ENCODE measurements around the gene RBM12. TPM values are rescaled to one million over a fixed set of nuclear protein-coding genes. Genes with fewer than 3 reads are reported as not detected.

Gene RBM12
- total RNA-seq, 2 experiments from 2014 or later: 91.7 to 95.2 TPM

GRCh38 chr20:35669681-35670080 lies 5.0 kb upstream of the RBM12 start:
- no peak for ATAC-seq (ENCODE audit: poor library complexity)
- CTCF ChIA-PET: interaction anchor here (1.4 kb wide), 1 partner anchor 51 kb away, joined by 4 read pairs; no protein-coding TSS in a partner anchor
- H3K27ac Mint-ChIP-seq: no peak overlapping the region

DNA sequence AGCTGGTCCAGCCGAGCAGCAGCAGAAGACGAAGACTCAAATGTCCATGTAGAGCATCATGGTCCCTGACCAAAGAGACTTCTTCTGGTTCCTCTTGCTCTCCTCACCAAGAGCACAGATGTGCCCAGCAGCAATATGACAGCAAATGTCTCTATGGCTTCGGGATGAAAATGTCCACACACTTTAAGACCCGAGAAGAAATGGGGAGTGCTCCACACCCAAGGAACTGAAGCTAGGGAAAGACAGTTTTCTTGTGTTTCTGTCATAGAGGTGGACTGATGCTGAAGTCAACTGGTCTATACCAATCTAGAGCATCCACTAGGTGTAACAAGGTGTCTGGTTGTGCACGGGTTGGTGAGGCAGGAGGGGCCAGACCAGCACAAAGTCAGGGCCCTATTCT lies 4.5 kb upstream of the RBM12 start:
- CTCF ChIA-PET: interaction anchor here (1.1 kb wide), 1 partner anchor 19 kb away, joined by 3 read pairs; no protein-coding TSS in a partner anchor
- Mint-ChIP-seq H3K4me3 (no peak overlapping the region), H3K9me3 (no peaks in the 10 kb centered on the region), H3K4me1 (ENCODE audit: low read depth) (peaks cover 4% of the 10 kb centered on the region), H3K27me3 (no peaks in the 10 kb centered on the region), H3K36me3 (ENCODE audit: low read depth) (peaks cover 62% of the 10 kb centered on the region), H3K27ac (no peak overlapping the region)
- POLR2A ChIA-PET: interaction anchor here (0.6 to 1.0 kb wide), 2 partner anchors 73 to 104 kb away, joined by 3 to 4 read pairs; partner anchors contain the start of gene RBM39
- Histone ChIP-seq H3K27ac (ENCODE audit: low read depth in 1 of 2, low read length in 2 of 2) (no peak overlapping the region), H3K9me3 (ENCODE audit: control insufficient read depth in 1 of 2, insufficient read depth in 1 of 2, low read length in 2 of 2) (no peaks in the 10 kb centered on the region), H3K36me3 (ENCODE audit: insufficient read depth, low read length) (peaks cover 58% of the 10 kb centered on the region), H3K4me1 (ENCODE audit: insufficient read depth, low read length) (peaks cover 10% of the 10 kb centered on the region), H3K27me3 (ENCODE audit: control insufficient read depth in 1 of 2, insufficient read depth in 2 of 2, low read length in 2 of 2) (no peaks in the 10 kb centered on the region), H3K4me3 (ENCODE audit: low read length) (no peak overlapping the region)
- intact Hi-C loops (cut with DNase I, micrococcal nuclease): no loop called here
- DNase-seq (no peak), ATAC-seq (ENCODE audit: poor library complexity) (no peak)
- TF ChIP-seq, protein P1, sequence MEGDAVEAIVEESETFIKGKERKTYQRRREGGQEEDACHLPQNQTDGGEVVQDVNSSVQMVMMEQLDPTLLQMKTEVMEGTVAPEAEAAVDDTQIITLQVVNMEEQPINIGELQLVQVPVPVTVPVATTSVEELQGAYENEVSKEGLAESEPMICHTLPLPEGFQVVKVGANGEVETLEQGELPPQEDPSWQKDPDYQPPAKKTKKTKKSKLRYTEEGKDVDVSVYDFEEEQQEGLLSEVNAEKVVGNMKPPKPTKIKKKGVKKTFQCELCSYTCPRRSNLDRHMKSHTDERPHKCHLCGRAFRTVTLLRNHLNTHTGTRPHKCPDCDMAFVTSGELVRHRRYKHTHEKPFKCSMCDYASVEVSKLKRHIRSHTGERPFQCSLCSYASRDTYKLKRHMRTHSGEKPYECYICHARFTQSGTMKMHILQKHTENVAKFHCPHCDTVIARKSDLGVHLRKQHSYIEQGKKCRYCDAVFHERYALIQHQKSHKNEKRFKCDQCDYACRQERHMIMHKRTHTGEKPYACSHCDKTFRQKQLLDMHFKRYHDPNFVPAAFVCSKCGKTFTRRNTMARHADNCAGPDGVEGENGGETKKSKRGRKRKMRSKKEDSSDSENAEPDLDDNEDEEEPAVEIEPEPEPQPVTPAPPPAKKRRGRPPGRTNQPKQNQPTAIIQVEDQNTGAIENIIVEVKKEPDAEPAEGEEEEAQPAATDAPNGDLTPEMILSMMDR (IDR thresholded peaks at IDR 0.05): no peak

More at GRCh38 chr20:35669681-35670080, 5.0 kb upstream of the RBM12 start:
- Histone ChIP-seq H3K27ac (ENCODE audit: low read depth in 1 of 2, low read length in 2 of 2) (no peak overlapping the region), H3K4me3 (ENCODE audit: low read length) (no peak overlapping the region), H3K9me3 (ENCODE audit: control insufficient read depth in 1 of 2, insufficient read depth in 1 of 2, low read length in 2 of 2) (no peaks in the 10 kb centered on the region), H3K27me3 (ENCODE audit: control insufficient read depth in 1 of 2, insufficient read depth in 2 of 2, low read length in 2 of 2) (no peaks in the 10 kb centered on the region), H3K4me1 (ENCODE audit: insufficient read depth, low read length) (peaks cover 5% of the 10 kb centered on the region), H3K36me3 (ENCODE audit: insufficient read depth, low read length) (peaks cover 63% of the 10 kb centered on the region)
- H3K4me1 Mint-ChIP-seq (ENCODE audit: low read depth): peaks cover 4% of the 10 kb centered on the region
- TF ChIP-seq, protein P1 (IDR thresholded peaks at IDR 0.05): no peak
- no peak for DNase-seq
- H3K9me3 Mint-ChIP-seq: no peaks in the 10 kb centered on the region
- no peak overlapping the region for H3K4me3 Mint-ChIP-seq
- peaks cover 62% of the 10 kb centered on the region for H3K36me3 Mint-ChIP-seq (ENCODE audit: low read depth)
- intact Hi-C loops (cut with DNase I, micrococcal nuclease): no loop called here
- POLR2A ChIA-PET: interaction anchor here (0.6 to 1.0 kb wide), 2 partner anchors 73 to 103 kb away, joined by 3 to 4 read pairs; partner anchors contain the start of gene RBM39
- no peaks in the 10 kb centered on the region for H3K27me3 Mint-ChIP-seq

- Histone ChIP-seq H3K36me3 (ENCODE audit: insufficient read depth, low read length) (peaks cover 27% of the 10 kb centered on the region), H3K9me3 (ENCODE audit: control insufficient read depth in 1 of 2, insufficient read depth in 1 of 2, low read length in 2 of 2) (no peaks in the 10 kb centered on the region), H3K4me3 (ENCODE audit: low read length) (no peak overlapping the region), H3K27ac (ENCODE audit: low read depth in 1 of 2, low read length in 2 of 2) (no peak overlapping the region), H3K27me3 (ENCODE audit: control insufficient read depth in 1 of 2, insufficient read depth in 2 of 2, low read length in 2 of 2) (no peaks in the 10 kb centered on the region), H3K4me1 (ENCODE audit: insufficient read depth, low read length) (peaks cover 26% of the 10 kb centered on the region)
- ChIA-PET POLR2A (interaction anchor here (0.6 to 8.2 kb wide), 5 partner anchors 42 to 253 kb away, joined by 3 to 147 read pairs (median 12); partner anchors contain the start of genes CEP250, RBM39 and SPAG4), CTCF (no interaction called here)
- peaks cover 46% of the 10 kb centered on the region for H3K36me3 Mint-ChIP-seq (ENCODE audit: low read depth)
- no peaks in the 10 kb centered on the region for H3K27me3 Mint-ChIP-seq
- ATAC-seq (ENCODE audit: poor library complexity) (no peak), DNase-seq (peak in 1 of 14 experiments; percentile 26)
- H3K27ac Mint-ChIP-seq: peak overlapping the region; percentile 57
- TF ChIP-seq, protein P1 (IDR thresholded peaks at IDR 0.05): no peak
- H3K9me3 Mint-ChIP-seq: no peaks in the 10 kb centered on the region
- peak overlapping the region; percentile 64 for H3K4me3 Mint-ChIP-seq
- intact Hi-C loops (cut with DNase I, micrococcal nuclease): loop anchor here (1.0 to 2.0 kb wide), 4 partner anchors 33 to 123 kb away; partner anchors contain the start of genes NFS1 (in 2 of the 2), RBM39 (in 2 of the 2), ROMO1 (in 2 of the 2) and ERGIC3 (in 1 of the 2)
- H3K4me1 Mint-ChIP-seq (ENCODE audit: low read depth): peaks cover 37% of the 10 kb centered on the region
These were observed 1.2 kb upstream of the RBM12 start for GRCh38 chr20:35665949-35666288.
